NT2/D1 (cell line): ENCODE results near the gene ROR2.

Experiments
- SUZ12 ChIP-seq: IDR thresholded peaks from 2 replicates; pipeline ENCODE4 v1.6.1; 2011; ENCODE audit not compliant: insufficient read length, insufficient read depth; ENCODE audit errors: extremely low read depth
- YY1 ChIP-seq: IDR thresholded peaks from 2 replicates; pipeline ENCODE4 v1.6.1; 2011; ENCODE audit not compliant: insufficient read length, insufficient read depth
- ZNF274 ChIP-seq: IDR thresholded peaks from 2 replicates; pipeline ENCODE4 v1.6.1; 2011; ENCODE audit warnings: mild to moderate bottlenecking, low read depth, low read length

- TF ChIP-seq ZNF274 (no peak), YY1 (no peak), SUZ12 (no peak)
Observed at GRCh38 chr9:91852801-91853347, 97.2 kb downstream of the ROR2 start.
